Activated CD8-positive, alpha-beta memory T cell treated with anti-CD3 and anti-CD28 coated beads, Interleukin-2, amount 50 U/mL, for 1 hour (primary cell): ENCODE data around the gene SH3GLB1.

Experiments
- DNase-seq: peaks from one replicate; pipeline ENCODE4 v3.0.0-alpha.2; 2020; ENCODE audit errors: extremely low read depth

The SH3GLB1 gene

GRCh38 chr1:86773341-86774288 is 69.2 kb downstream of the SH3GLB1 start:
- no peak for DNase-seq

DNA sequence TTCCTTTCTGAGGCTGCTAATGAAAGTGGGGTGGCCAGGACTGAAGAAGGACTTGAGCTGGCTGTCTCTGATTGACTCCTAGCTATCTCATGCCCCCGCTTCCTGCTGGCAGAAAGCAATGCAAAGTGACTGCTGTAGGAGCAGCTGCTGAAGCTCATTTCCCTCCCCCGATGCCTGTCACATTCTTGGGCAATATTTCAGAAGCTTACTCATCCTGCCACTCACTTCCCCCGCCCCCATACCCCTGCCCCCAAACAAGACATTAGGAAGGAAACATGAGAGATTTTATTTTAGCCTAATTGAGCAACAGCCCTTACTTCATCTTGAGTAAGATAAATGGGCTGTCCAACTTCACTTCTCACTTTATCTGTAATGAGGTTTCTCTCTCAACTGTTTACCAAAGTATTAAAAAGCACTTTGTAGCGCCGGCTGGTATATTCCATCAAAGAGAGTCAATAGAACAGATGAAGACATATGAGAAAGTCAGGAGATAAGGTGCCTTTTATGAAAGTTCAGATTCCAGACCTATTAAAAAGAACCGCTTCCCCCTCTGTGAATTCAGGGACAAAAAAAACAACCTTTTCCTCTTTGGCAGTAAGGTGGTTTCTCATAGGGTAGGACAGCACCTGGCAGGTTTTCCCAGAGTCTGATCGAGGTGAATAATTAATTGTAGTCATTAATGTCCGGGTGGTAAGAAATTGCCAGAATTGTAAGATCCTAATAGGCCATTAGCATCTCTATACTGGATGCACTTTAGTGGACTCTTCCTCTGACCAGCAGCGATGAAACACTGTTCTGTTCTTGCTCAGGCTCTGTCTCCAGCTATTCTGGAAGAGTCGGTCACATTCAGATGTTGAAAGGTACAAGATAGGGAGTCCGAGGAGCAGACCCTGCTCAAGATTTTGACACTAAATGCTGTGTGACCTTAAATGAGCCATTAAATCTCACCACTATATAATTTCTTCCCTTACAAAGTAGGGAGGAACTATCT is 70.2 kb downstream of the SH3GLB1 start:
- DNase-seq = no peak

- no peak for DNase-seq
Observed at GRCh38 chr1:86775395-86775794, 71.0 kb downstream of the SH3GLB1 start.

- DNase-seq = no peak
Observed at GRCh38 chr1:86776108-86776507, 71.7 kb downstream of the SH3GLB1 start.

GRCh38 chr1:86778569-86779239 is 74.3 kb downstream of the SH3GLB1 start:
- DNase-seq = no peak

DNA sequence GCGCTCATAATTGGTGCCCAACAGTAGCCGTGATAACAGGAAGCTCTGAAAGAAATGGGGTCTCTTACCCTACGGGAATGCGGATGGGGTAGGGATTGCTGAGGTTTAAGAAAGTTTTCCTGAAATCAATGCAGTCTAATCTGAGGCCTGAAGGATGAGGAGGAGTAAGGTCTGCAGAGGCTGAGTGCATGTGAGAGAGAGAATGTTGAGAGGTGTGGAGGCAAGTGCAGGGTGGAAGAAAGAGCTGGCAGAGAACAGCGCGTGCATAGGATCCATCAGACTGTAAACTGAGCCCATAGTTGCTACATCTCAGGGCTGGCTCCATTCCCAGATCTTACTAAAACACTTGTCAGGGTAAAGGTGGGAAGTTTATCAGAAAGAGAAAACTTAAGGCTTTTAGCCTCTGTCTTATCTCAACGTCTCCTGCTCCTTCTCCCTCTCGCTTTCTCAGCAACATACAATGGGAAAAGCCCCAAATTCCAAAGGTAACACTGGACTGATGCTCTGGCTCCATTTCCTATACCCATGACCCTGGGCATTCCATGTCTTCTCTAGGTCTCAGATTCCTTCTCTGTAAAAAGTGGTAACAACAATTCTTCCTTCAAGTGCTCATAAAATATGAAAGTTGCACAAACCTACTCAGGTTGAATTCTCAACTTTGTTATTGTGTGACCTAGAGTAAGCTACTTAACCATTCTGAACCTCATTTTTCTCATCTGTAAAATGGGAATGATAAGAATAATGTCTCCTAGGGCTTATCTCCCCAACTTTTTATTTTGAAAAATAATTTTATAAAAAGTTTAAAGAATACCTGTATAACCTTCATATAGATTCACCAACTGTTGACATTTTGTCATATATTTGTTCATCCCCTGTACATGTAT is 75.2 kb downstream of the SH3GLB1 start:
- DNase-seq = no peak

- no peak for DNase-seq
Observed at GRCh38 chr1:86782482-86782881, 78.1 kb downstream of the SH3GLB1 start.

DNA sequence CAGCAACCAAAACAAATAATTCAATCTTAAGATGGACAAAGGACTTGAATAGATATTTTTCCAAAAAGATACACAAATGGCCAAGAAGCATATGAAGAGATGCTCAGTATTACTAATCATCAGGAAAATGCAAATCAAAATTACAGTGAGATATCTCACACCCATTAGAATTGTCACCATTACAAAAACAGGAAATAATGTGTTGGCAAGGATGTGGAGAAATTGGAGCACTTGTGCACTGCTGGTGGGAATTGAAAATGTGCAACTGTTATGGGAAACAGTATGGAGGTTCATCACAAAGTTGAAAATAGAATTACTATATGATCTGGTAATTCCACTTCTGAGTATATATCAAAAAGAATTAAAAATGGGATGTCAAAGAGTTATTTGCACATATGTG is 83.2 kb downstream of the SH3GLB1 start:
- no peak for DNase-seq

GRCh38 chr1:86788300-86789206 is 84.2 kb downstream of the SH3GLB1 start:
- no peak for DNase-seq

GRCh38 chr1:86795316-86795715 is 90.9 kb downstream of the SH3GLB1 start:
- no peak for DNase-seq
